Measurements from ENCODE around the gene FHIT.

GRCh38 chr3:61202086-61202485, 49.2 kb downstream of the FHIT start:
- TF ChIP-seq GATA3 (IDR thresholded peaks at IDR 0.05; ENCODE audit: low read depth, low read length), result no peak
- TF ChIP-seq GATA2 (IDR thresholded peaks at IDR 0.05; ENCODE audit: low read depth, low read length), result no peak

All from SH-SY5Y (cell line).